Measurements from ENCODE around the gene ASPHD2. TPM values are rescaled to one million over a fixed set of nuclear protein-coding genes. Genes with fewer than 3 reads are reported as not detected.

ASPHD2 gene
- polyA plus RNA-seq, 1 experiment: 1.9 TPM

- TF ChIP-seq, protein P1, sequence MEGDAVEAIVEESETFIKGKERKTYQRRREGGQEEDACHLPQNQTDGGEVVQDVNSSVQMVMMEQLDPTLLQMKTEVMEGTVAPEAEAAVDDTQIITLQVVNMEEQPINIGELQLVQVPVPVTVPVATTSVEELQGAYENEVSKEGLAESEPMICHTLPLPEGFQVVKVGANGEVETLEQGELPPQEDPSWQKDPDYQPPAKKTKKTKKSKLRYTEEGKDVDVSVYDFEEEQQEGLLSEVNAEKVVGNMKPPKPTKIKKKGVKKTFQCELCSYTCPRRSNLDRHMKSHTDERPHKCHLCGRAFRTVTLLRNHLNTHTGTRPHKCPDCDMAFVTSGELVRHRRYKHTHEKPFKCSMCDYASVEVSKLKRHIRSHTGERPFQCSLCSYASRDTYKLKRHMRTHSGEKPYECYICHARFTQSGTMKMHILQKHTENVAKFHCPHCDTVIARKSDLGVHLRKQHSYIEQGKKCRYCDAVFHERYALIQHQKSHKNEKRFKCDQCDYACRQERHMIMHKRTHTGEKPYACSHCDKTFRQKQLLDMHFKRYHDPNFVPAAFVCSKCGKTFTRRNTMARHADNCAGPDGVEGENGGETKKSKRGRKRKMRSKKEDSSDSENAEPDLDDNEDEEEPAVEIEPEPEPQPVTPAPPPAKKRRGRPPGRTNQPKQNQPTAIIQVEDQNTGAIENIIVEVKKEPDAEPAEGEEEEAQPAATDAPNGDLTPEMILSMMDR (IDR thresholded peaks at IDR 0.05; ENCODE audit: low read depth, low read length): no peak
- ChIA-PET POLR2A (no interaction called here), CTCF (interaction anchor here (0.9 kb wide), 1 partner anchor 18 kb away, joined by 3 read pairs; no protein-coding TSS in a partner anchor)
- no peaks in the 10 kb centered on the region for H3K27me3 ChIP-seq (ENCODE audit: control insufficient read depth, insufficient read depth, low read length)
- no peak overlapping the region for H3K4me3 ChIP-seq (ENCODE audit: low read depth, low read length)
- no peaks in the 10 kb centered on the region for H3K9me3 ChIP-seq (ENCODE audit: control insufficient read depth, insufficient read depth, low read length)
- no peak overlapping the region for H3K27ac ChIP-seq (ENCODE audit: low read depth, low read length)
- no peak for DNase-seq (ENCODE audit: low read depth, low spot score)
Measured at GRCh38 chr22:26385164-26385563, 43.9 kb upstream of the ASPHD2 start.

GRCh38 chr22:26389125-26389524 lies 39.9 kb upstream of the ASPHD2 start:
- ChIA-PET POLR2A (no interaction called here), CTCF (interaction anchor here (0.5 to 1.9 kb wide), 5 partner anchors 13 to 127 kb away, joined by 3 to 11 read pairs (median 3); no protein-coding TSS in a partner anchor)
- peaks cover 1% of the 10 kb centered on the region for H3K27me3 ChIP-seq (ENCODE audit: control insufficient read depth, insufficient read depth, low read length)
- no peak for DNase-seq (ENCODE audit: low read depth, low spot score)
- H3K4me3 ChIP-seq (ENCODE audit: low read depth, low read length): no peak overlapping the region
- TF ChIP-seq, protein P1 (IDR thresholded peaks at IDR 0.05; ENCODE audit: low read depth, low read length): no peak
- H3K9me3 ChIP-seq (ENCODE audit: control insufficient read depth, insufficient read depth, low read length): no peaks in the 10 kb centered on the region
- H3K27ac ChIP-seq (ENCODE audit: low read depth, low read length): no peak overlapping the region

DNA sequence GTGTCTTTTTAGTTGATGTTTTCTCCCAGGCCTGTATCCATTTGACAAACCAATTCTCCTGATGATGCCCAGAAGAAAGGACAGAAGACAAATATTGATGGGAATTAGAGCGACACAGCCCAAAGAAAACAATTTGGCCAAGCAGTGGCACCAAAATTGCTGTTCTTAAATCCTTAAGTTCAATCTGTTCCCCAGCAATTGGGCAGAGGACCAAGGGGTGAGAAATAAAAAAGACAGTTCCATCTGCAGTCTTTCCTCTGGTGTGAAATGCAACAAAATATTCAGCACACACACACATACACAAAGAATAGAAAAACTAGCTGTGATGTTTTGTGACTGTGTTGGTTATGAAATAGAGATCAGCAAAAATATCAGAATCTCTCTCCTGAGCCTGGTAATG lies 38.0 kb upstream of the ASPHD2 start:
- Histone ChIP-seq H3K27ac (ENCODE audit: low read depth, low read length) (no peak overlapping the region), H3K4me3 (ENCODE audit: low read depth, low read length) (no peak overlapping the region), H3K9me3 (ENCODE audit: control insufficient read depth, insufficient read depth, low read length) (no peaks in the 10 kb centered on the region), H3K27me3 (ENCODE audit: control insufficient read depth, insufficient read depth, low read length) (peaks cover 6% of the 10 kb centered on the region)
- CTCF ChIA-PET: interaction anchor here (1.3 to 1.8 kb wide), 2 partner anchors 23 to 274 kb away, joined by 5 read pairs; no protein-coding TSS in a partner anchor
- TF ChIP-seq, protein P1 (IDR thresholded peaks at IDR 0.05; ENCODE audit: low read depth, low read length): no peak
- POLR2A ChIA-PET: no interaction called here
- no peak for DNase-seq (ENCODE audit: low read depth, low spot score)

GRCh38 chr22:26391623-26392022 lies 37.4 kb upstream of the ASPHD2 start:
- TF ChIP-seq, protein P1 (IDR thresholded peaks at IDR 0.05; ENCODE audit: low read depth, low read length): no peak
- CTCF ChIA-PET: interaction anchor here (1.3 to 1.9 kb wide), 3 partner anchors 24 to 274 kb away, joined by 5 read pairs; no protein-coding TSS in a partner anchor
- Histone ChIP-seq H3K4me3 (ENCODE audit: low read depth, low read length) (no peak overlapping the region), H3K27ac (ENCODE audit: low read depth, low read length) (no peak overlapping the region), H3K9me3 (ENCODE audit: control insufficient read depth, insufficient read depth, low read length) (no peaks in the 10 kb centered on the region), H3K27me3 (ENCODE audit: control insufficient read depth, insufficient read depth, low read length) (peaks cover 8% of the 10 kb centered on the region)
- POLR2A ChIA-PET: no interaction called here
- no peak for DNase-seq (ENCODE audit: low read depth, low spot score)

GRCh38 chr22:26393929-26394328 lies 35.1 kb upstream of the ASPHD2 start:
- POLR2A ChIA-PET: no interaction called here
- no peak for DNase-seq (ENCODE audit: low read depth, low spot score)
- CTCF ChIA-PET: interaction anchor here (6.5 kb wide), 1 partner anchor 68 kb away, joined by 85 read pairs; no protein-coding TSS in a partner anchor
- no peak overlapping the region for H3K27ac ChIP-seq (ENCODE audit: low read depth, low read length)
- TF ChIP-seq, protein P1 (IDR thresholded peaks at IDR 0.05; ENCODE audit: low read depth, low read length): 0 out of 2 replicates have a peak, but pooled peaks have one; percentile 4
- no peaks in the 10 kb centered on the region for H3K9me3 ChIP-seq (ENCODE audit: control insufficient read depth, insufficient read depth, low read length)
- peaks cover 12% of the 10 kb centered on the region for H3K27me3 ChIP-seq (ENCODE audit: control insufficient read depth, insufficient read depth, low read length)
- no peak overlapping the region for H3K4me3 ChIP-seq (ENCODE audit: low read depth, low read length)
